Skin epidermis (tissue), 12 donors: ENCODE data around the gene ERN1.
A peak's percentile ranks its signal among the peaks of the same experiment; 100 is the strongest.

Source experiments
- H3K27ac ChIP-seq, 21 experiments: fragments of 200-600 bp; sonication (generic) in 11 of 21; one replicate each; pipeline ENCODE4 v1.5.0; 2020; ENCODE audit warnings: mild to moderate bottlenecking in 3 of 21, inconsistent platforms in 2 of 21, moderate library complexity in 2 of 21
- H3K4me3 ChIP-seq, 7 experiments: fragments of 200-600 bp; sonication (generic) in 2 of 7; one replicate each; pipeline ENCODE4 v1.5.0; 2020; ENCODE audit warnings: inconsistent platforms in 2 of 7, mild to moderate bottlenecking in 2 of 7, moderate library complexity in 1 of 7

The ERN1 gene

GRCh38 chr17:64073771-64074703 lies 55.9 kb downstream of the ERN1 start:
- Histone ChIP-seq H3K27ac (peak overlapping the region in 11 of 21 experiments; percentile 1 to 65 (median 33)), H3K4me3 (no peak overlapping the region)

GRCh38 chr17:64071111-64071510 lies 58.8 kb downstream of the ERN1 start:
- Histone ChIP-seq H3K27ac (no peak overlapping the region), H3K4me3 (no peak overlapping the region)

- no peak overlapping the region for H3K27ac ChIP-seq
- no peak overlapping the region for H3K4me3 ChIP-seq
Measured at GRCh38 chr17:64070213-64070612, 59.7 kb downstream of the ERN1 start.

GRCh38 chr17:64069143-64069542 lies 60.8 kb downstream of the ERN1 start:
- Histone ChIP-seq H3K27ac (no peak overlapping the region), H3K4me3 (no peak overlapping the region)

GRCh38 chr17:64067657-64068056 lies 62.3 kb downstream of the ERN1 start:
- Histone ChIP-seq H3K27ac (peak overlapping the region in 4 of 21 experiments; percentile 21 to 81 (median 66)), H3K4me3 (no peak overlapping the region)

DNA sequence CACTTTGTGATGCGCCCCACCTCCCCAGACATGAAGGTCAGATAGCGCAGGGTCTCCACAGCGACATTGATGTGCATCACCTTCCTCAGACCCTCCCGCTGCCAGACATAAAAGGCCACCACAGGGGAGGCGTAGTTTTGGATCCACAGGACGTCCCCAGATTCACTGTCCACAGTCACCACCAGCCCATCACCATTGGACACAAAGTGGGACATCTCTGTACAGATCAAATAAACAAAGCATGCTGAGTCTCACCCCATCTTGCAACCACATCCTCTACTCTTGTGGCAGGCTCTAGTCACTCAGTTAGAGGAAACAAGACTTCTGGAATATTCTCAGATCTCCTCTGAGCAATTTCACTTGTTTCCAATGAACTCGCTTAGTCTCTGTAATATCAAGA lies 63.2 kb downstream of the ERN1 start:
- peak overlapping the region in 1 of 7 experiments; percentile 5 for H3K4me3 ChIP-seq
- H3K27ac ChIP-seq, result peak overlapping the region in 5 of 21 experiments; percentile 21 to 81 (median 56)

DNA sequence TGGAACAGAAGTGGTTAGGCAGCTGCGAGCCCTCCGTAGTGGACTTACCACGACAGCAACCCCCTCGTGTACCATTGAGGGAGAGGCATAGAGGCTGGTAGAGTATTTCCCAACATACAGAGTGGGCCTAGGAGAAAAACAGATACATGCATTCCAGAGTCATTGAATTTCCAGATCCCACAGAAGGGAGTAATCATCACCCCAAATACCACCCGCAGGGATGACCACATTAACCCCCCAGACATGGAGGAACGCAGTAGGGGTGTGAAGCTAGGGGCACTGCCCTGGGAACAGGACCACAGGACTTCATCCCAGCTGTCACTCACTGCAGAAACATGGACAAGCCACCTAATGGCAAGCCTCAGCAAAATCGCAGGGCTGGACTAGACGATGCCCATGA lies 64.8 kb downstream of the ERN1 start:
- H3K4me3 ChIP-seq, result no peak overlapping the region
- H3K27ac ChIP-seq, result peak overlapping the region in 2 of 21 experiments; percentile 56 to 81

- Histone ChIP-seq H3K27ac (peak overlapping the region in 3 of 21 experiments; percentile 8 to 69 (median 46)), H3K4me3 (no peak overlapping the region)
Measured at GRCh38 chr17:64064331-64064730, 65.6 kb downstream of the ERN1 start.

- peak overlapping the region in 7 of 21 experiments; percentile 8 to 69 (median 51) for H3K27ac ChIP-seq
Measured at GRCh38 chr17:64063766-64064224, 66.1 kb downstream of the ERN1 start.

GRCh38 chr17:64063088-64063487 lies 66.9 kb downstream of the ERN1 start:
- H3K27ac ChIP-seq, result peak overlapping the region in 5 of 21 experiments; percentile 17 to 69 (median 56)
- no peak overlapping the region for H3K4me3 ChIP-seq

More at GRCh38 chr17:64063766-64064224, 66.1 kb downstream of the ERN1 start:
- H3K4me3 ChIP-seq, result no peak overlapping the region

GRCh38 chr17:64061178-64061898 lies 68.6 kb downstream of the ERN1 start:
- Histone ChIP-seq H3K4me3 (no peak overlapping the region), H3K27ac (peak overlapping the region in 5 of 21 experiments; percentile 11 to 70 (median 36))

DNA sequence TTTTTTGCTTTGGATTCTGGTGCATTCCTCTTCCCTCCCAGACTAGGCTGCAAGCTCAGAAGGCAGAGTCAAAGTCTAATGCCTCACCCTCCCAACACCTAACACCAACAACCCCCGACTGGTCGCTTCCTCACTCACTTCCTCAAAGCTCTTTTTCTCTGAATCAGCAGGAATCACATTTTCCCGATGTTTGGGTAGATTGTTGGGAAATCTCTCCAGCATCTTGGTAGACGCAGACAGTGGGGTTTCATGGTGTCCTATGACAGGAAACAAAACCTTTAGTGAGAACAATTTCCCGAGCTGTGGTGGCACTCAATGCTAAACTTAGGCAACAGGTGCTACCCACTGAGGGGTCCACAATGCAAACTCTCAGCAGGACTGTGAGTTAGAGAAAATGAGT lies 69.6 kb downstream of the ERN1 start:
- Histone ChIP-seq H3K27ac (peak overlapping the region in 3 of 21 experiments; percentile 1 to 70 (median 22)), H3K4me3 (no peak overlapping the region)

GRCh38 chr17:64059756-64060155 lies 70.2 kb downstream of the ERN1 start:
- H3K27ac ChIP-seq, result peak overlapping the region in 2 of 21 experiments; percentile 1 to 70
- no peak overlapping the region for H3K4me3 ChIP-seq

GRCh38 chr17:64058621-64059020 lies 71.3 kb downstream of the ERN1 start:
- Histone ChIP-seq H3K27ac (no peak overlapping the region), H3K4me3 (no peak overlapping the region)

DNA sequence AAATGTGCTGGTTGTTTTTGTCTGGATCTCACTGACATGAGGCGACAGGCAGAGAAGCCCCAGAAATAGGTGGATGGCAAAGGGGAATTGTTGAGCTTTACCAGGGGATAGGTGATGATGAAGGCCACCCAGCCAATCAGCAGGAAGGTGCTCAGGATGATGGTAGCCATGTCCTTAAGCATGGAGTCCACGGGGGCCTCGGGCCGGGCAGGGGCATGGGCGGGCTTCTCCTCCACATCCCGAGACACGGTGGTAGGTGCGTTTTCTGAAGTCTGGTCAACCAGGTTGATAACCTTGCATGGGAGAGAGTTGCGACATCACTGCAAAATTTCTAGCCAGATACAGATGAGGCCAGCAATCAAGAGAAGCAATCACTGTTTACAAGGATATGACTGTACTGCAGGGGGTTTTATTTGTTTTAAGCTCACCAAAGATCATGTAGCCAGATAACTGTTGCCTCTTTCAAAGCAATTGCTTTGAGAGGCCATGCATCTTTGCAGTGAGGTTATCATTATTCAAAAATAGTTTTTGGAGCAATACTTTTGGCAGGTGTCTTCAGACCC lies 72.2 kb downstream of the ERN1 start:
- H3K27ac ChIP-seq, result no peak overlapping the region
- no peak overlapping the region for H3K4me3 ChIP-seq

DNA sequence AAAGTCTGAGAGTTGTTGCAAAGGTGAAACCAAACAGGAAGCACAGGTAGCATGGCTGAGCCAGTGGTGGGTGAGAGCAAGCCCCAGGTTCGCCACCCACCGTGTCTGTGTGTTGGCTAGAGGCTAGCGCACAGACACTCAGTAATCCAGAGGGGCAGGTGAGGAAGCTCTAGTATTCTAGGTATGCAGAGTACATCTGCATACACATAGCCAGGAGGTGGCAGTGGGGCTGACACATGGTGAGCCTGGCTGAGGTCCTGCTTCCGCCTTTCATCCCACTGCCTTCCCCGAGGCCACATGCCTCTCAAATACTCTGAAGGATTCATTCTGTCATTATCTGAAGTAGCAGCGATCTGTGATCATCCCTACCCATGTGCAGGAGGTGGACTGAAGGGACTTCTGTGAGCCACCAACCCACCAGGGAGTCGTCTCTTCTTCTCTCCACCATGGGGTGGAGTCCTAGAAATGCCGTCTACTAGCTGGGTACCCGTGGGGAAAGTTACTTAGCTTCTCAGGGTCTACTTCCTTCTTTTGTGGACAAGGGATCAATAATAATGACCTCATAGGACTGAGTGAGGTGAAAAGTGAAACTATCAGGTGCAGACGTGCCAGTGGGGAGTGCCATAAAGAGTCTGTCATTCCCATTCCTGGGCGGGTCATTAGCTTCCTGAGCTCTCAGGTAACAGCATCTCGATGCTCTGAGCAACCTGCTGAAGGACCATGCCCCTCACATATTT lies 73.5 kb downstream of the ERN1 start:
- peak overlapping the region in 4 of 21 experiments; percentile 4 to 41 (median 15) for H3K27ac ChIP-seq
- no peak overlapping the region for H3K4me3 ChIP-seq

DNA sequence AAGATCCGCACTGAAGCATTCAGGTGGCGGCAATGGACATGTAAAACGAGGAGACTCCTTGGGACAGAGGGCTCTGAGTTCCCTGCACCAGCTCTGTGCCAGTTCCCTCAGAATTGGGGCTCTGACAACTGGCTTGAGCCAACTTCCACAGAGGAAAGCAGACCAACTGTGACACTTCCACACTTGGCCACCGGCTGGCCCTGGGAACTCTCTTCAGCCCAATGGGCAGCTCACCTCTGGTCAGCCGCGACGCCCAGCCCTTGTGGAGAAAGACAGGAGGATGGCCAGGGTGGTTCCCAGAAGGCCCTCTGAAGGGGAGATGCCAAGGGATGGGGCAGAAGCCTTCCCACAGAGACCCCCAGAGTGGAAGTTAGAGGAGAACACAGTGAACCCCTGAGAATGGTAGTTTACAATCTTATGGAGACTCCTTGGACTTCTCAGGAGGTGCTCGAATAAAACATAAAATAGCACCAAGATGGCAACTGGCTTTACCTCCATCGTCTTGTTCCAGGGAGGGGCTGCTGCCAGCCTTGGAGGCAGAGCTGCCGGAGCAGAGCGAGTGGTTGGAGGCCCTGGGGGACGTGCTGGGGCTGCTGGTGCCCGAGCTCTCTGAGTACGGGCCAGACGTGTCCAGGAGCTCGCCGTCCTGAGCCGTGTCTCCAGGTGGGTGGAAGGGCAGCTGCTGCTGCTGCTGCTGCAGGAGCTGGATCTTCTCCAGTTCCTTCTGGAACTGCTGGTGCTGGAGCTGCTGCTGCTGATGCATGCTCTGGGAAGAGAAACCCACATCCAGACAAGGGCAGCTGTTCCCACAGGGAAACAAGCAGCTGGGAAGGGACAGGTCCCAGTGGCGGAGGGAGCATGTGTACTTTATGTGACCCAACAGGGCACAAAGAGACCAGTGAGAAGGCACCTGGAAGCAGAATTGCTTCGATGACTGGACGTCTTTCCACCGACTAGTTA lies 74.5 kb downstream of the ERN1 start:
- Histone ChIP-seq H3K27ac (peak overlapping the region in 2 of 21 experiments; percentile 21 to 41), H3K4me3 (no peak overlapping the region)

DNA sequence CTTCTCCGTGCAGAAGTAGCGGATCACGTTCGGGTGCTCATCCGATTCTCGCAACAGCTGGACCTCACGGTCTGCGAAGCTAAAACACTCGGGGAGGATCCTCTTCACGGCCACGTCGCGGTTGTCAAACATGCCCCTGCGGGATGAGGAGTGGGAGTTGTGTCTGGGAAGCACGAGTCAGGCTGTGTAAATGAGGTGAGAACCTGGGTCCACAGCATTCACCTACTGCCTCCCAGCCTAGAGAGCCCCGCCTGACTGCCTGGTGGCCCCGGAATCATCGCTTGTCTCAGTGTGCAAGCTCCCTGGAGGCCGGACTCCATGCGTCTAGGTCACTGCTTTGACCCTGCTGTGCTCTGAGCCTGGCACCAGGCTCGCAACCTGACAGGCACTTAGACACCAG lies 75.6 kb downstream of the ERN1 start:
- H3K27ac ChIP-seq, result no peak overlapping the region
- H3K4me3 ChIP-seq, result no peak overlapping the region
